ENCODE data around the gene OMP. TPM values are rescaled to one million over a fixed set of nuclear protein-coding genes. Genes with fewer than 3 reads are reported as not detected.

OMP gene
- total and polyA plus RNA-seq, 2 of the 13 experiments (the other 11 are each of a cell fraction or from before 2014, with no cell fraction given), result not detected

GRCh38 chr11:77118086-77118485 lies 15.4 kb downstream of the OMP start (continued):
- TF ChIP-seq ARID5B (CRISPR knock-in tag; IDR thresholded peaks at IDR 0.05), result no peak
- no peak for TF ChIP-seq TFAP4 (IDR thresholded peaks at IDR 0.05; ENCODE audit: borderline replicate concordance, low read depth)

GRCh38 chr11:77118971-77119370 lies 16.3 kb downstream of the OMP start:
- Histone ChIP-seq H3K4me1 (ENCODE audit: insufficient read depth, low read length) (no peaks in the 10 kb centered on the region), H3K27me3 (ENCODE audit: control insufficient read depth in 1 of 2, insufficient read depth in 2 of 2, low read length in 2 of 2) (peaks cover 0 to 4% of the 10 kb centered on the region in 2 experiments; a peak in 1 of 5 replicates), H4K20me1 (ENCODE audit: insufficient read depth, low read length) (no peaks in the 10 kb centered on the region), H2AFZ (ENCODE audit: low read length) (no peak overlapping the region), H3K4me2 (ENCODE audit: low read depth, low read length) (no peak overlapping the region), H3K79me2 (ENCODE audit: insufficient read depth, low read length) (no peaks in the 10 kb centered on the region), H3K27ac (ENCODE audit: extremely low read length, insufficient read depth, low read length) (no peak overlapping the region), H3K4me3 (replicated peaks in 1 of 3; ENCODE audit: insufficient read depth in 1 of 3, low read depth in 2 of 3, low read length in 3 of 3) (no peak overlapping the region), H3K36me3 (replicated peaks in 1 of 2; ENCODE audit: control insufficient read depth in 1 of 2, insufficient read depth in 2 of 2, low read length in 2 of 2) (no peaks in the 10 kb centered on the region), H3K9ac (ENCODE audit: insufficient read depth, low read depth, low read length) (no peak overlapping the region), H3K9me3 (ENCODE audit: low read length) (no peaks in the 10 kb centered on the region)
- BruUV-seq (replicated peaks), result no TSS peak
- in situ Hi-C loops (cut with HindIII; ENCODE audit: extremely low pct_ligation_motif_present, low pct_unique_long_range_greater_than_20kb) (no loop called here), intact Hi-C loops (cut with micrococcal nuclease; ENCODE audit: unreplicated experiment) (no loop called here)
- POLR2A ChIA-PET, result no interaction called here
- 71% methylated on average over 9 of the region's 12 CpGs for WGBS (ENCODE audit: low lambda C conversion rate)
- ATAC-seq (no peak), FAIRE-seq (no peak), DNase-seq (ENCODE audit: low spot score) (no peak)
- TF ChIP-seq NFE2L1 (CRISPR knock-in tag; IDR thresholded peaks at IDR 0.05; ENCODE audit: borderline replicate concordance) (no peak), ZNF12 (CRISPR knock-in tag; IDR thresholded peaks at IDR 0.05) (no peak), REST (IDR thresholded peaks at IDR 0.05; ENCODE audit: borderline replicate concordance in 1 of 2, low read depth in 1 of 2, low read length in 2 of 2) (no peak)
- CTCF ChIA-PET (ENCODE audit: low intra/inter-chr PET ratio, low total read pairs), result no interaction called here

Measured in HepG2 (cell line).